ENCODE data around the gene ANKRD61.
"Not testable (repeated sequence)": the region's sequence is repeated elsewhere in the genome, so short reads cannot be mapped to it uniquely, and the experiment has no call there.

ANKRD61 gene

GRCh38 chr7:6031567-6031966, 391 bp downstream of the ANKRD61 start:
- no peak for DNase-seq (ENCODE audit: low spot score)

GRCh38 chr7:6032167-6032566, 991 bp downstream of the ANKRD61 start:
- DNase-seq (ENCODE audit: low spot score): no peak

- no peak for DNase-seq (ENCODE audit: low spot score)
Measured at GRCh38 chr7:6032641-6033040, 1.5 kb downstream of the ANKRD61 start.

- DNase-seq (ENCODE audit: low spot score): no peak
Measured at GRCh38 chr7:6035165-6035564, 4.0 kb downstream of the ANKRD61 start.

GRCh38 chr7:6035686-6036085, 4.5 kb downstream of the ANKRD61 start:
- DNase-seq (ENCODE audit: low spot score): no peak

DNA sequence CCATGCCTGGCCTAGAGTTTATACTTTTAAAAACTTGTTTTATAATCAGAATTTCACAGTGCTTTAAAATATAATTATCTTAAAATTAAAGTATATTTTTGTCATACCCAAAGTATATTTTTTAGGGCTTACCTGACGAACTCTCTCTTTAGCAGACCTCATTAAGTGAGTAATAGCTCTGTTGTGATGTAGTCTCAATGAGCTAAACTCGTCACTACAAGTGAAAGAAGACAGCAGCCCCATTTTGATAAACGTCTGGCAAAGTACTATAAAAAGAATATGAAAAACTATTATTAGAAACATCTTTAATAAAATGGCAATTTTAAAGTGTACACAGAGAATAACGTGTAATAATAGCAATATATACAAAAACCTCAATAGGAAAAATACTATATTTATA, 18.6 kb downstream of the ANKRD61 start:
- DNase-seq (ENCODE audit: low spot score): no peak

- DNase-seq (ENCODE audit: low spot score): not testable (repeated sequence)
Measured at GRCh38 chr7:6051185-6051584, 20.0 kb downstream of the ANKRD61 start.

GRCh38 chr7:6056616-6057015, 25.4 kb downstream of the ANKRD61 start:
- no peak for DNase-seq (ENCODE audit: low spot score)

- no peak for DNase-seq (ENCODE audit: low spot score)
Measured at GRCh38 chr7:6057316-6058129, 26.3 kb downstream of the ANKRD61 start.

DNA sequence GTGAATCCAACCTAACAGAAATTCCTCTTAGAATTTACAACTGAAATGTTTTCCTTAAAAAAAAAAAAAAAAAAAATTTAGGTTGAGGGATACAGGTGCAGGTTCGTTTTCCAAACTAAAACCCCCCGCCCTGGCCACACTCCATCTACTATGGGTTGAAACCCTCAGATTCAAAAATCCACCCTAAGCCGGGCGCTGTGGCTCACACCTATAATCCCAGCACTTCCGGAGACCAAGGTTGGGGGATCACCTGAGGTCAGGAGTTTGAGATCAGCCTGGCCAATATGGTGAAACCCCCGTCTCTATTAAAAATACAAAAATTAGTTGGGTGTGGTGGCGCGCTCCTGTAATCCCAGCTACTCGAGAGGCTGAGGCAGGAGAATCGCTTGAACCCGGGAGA, 28.8 kb downstream of the ANKRD61 start:
- DNase-seq (ENCODE audit: low spot score): not testable (repeated sequence)

GRCh38 chr7:6071406-6071805, 40.2 kb downstream of the ANKRD61 start:
- DNase-seq (ENCODE audit: low spot score): no peak

DNA sequence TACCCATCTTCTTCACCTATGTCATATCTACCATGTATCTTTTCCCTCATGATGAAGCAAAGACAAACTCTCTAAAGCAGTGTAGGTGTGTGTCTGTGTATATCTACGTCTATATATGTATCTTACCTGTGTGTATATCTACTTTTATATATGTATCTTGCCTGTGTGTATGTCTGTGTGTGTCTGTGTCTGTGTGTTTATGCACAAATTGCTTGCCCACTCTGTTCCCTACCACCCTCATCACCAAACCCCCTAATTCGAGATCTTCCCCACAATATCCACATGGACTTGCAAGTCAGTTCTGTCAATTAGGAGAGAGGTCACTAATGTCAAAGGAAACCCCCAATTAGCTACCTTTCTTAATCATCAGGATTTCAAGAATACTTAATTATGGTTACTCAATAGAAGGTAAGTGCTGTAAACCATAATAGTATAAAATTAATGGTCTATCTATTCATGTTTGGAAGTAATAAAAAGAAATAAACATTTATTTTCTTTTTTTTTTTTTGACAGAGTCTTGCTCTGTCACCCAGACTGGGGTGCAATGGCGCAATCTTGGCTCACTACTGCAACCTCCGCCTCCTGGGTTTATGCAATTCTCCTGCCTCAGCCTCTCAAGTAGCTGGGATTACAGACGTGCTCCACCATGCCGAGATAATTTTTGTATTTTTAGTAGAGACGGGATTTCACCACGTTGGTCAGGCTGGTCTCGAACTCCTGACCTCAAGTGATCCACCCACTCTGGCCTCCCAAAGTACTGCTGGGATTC, 43.6 kb downstream of the ANKRD61 start:
- DNase-seq (ENCODE audit: low spot score): no peak

GRCh38 chr7:6078548-6078947, 47.4 kb downstream of the ANKRD61 start:
- no peak for DNase-seq (ENCODE audit: low spot score)

GRCh38 chr7:6083047-6083446, 51.9 kb downstream of the ANKRD61 start:
- DNase-seq (ENCODE audit: low spot score): not testable (repeated sequence)

Measured in iPS-NIHi11 (cell line).